Endodermal cell (in vitro differentiated cells): ENCODE data around the gene NOX3. TPM values are rescaled to one million over a fixed set of nuclear protein-coding genes. Genes with fewer than 3 reads are reported as not detected.

Experiments used
- DNase-seq: peaks from one replicate; pipeline ENCODE4 v3.0.0-alpha.2; 2017
- H3K27ac ChIP-seq: 2 replicates; pipeline ENCODE4 v1.5.1; 2013; ENCODE audit warnings: mild to moderate bottlenecking, low read depth, low read length, moderate library complexity
- H3K27me3 ChIP-seq: 2 replicates; pipeline ENCODE4 v1.6.1; 2013; ENCODE audit warnings: mild to moderate bottlenecking, low read length, moderate library complexity; ENCODE audit not compliant: insufficient read depth, control insufficient read depth, poor library complexity, severe bottlenecking
- H3K36me3 ChIP-seq: 2 replicates; pipeline ENCODE4 v1.7.0; 2013; ENCODE audit warnings: mild to moderate bottlenecking, low read length, moderate library complexity; ENCODE audit not compliant: control insufficient read depth, insufficient read depth
- H3K4me1 ChIP-seq: one replicate; pipeline ENCODE4 v1.7.0; 2013; ENCODE audit warnings: low read length; ENCODE audit not compliant: control insufficient read depth, insufficient read depth
- H3K4me3 ChIP-seq: 2 replicates; pipeline ENCODE4 v1.5.1; 2013; ENCODE audit warnings: mild to moderate bottlenecking, low read length, moderate library complexity
- H3K9ac ChIP-seq: 2 replicates; pipeline ENCODE4 v1.6.1; 2013; ENCODE audit warnings: mild to moderate bottlenecking, low read length, moderate library complexity; ENCODE audit not compliant: poor library complexity, severe bottlenecking; ENCODE audit errors: extremely low read depth
- H3K9me3 ChIP-seq: 2 replicates; pipeline ENCODE4 v1.6.1; 2013; ENCODE audit warnings: mild to moderate bottlenecking, low read length, moderate library complexity; ENCODE audit not compliant: control insufficient read depth
- H3K27ac Mint-ChIP-seq: 2 replicates; pipeline ENCODE4 v1.8.0; 2020; ENCODE audit warnings: mixed read lengths
- H3K27me3 Mint-ChIP-seq: 2 replicates; pipeline ENCODE4 v1.8.0; 2021; ENCODE audit warnings: mild to moderate bottlenecking, mixed read lengths; ENCODE audit not compliant: insufficient read depth
- H3K36me3 Mint-ChIP-seq: 2 replicates; pipeline ENCODE4 v1.8.0; 2020; ENCODE audit warnings: low read depth, mixed read lengths
- H3K4me1 Mint-ChIP-seq: 2 replicates; pipeline ENCODE4 v1.8.0; 2020; ENCODE audit warnings: mixed read lengths
- H3K4me3 Mint-ChIP-seq: 2 replicates; pipeline ENCODE4 v1.8.0; 2020; ENCODE audit warnings: mild to moderate bottlenecking, moderate library complexity, mixed read lengths
- H3K9me3 Mint-ChIP-seq: 2 replicates; pipeline ENCODE4 v1.8.0; 2020; ENCODE audit warnings: mild to moderate bottlenecking, mixed read lengths
- WGBS, 2 experiments: methylation state at CpG; one replicate each; pipeline versions ENCODE4 v1.1.5 to v1.1.7; 2013; ENCODE audit warnings: missing lambda C conversion rate in 2 of 2, mixed read lengths in 1 of 2; ENCODE audit not compliant: insufficient coverage in 1 of 2, insufficient read length in 1 of 2; 5-methylcytosine and 5-hydroxymethylcytosine counted together
- total RNA-seq, 2 donors: library from RNA; stranded (reverse); fragmentation: NEBNext Ultra II Directional in 1 of 2; extraction: Animal tissue kit (Norgen Biotek cat#: 25700) in 1 of 2; gene quantifications; 2 replicates in 1 of 2; 3 replicates in 1 of 2; pipeline ENCODE4 v1.2.1, GENCODE V29; 2021
- TF ChIP-seq, protein P1 (sequence below): fragments of 200-600 bp; sonication (generic); conservative IDR thresholded peaks from 2 replicates; pipeline ENCODE4 v1.5.0; 2021; ENCODE audit warnings: antibody characterized with exemption, mild to moderate bottlenecking

The NOX3 gene
- total RNA-seq, 2 donors from 2014 or later, result not detected

DNA sequence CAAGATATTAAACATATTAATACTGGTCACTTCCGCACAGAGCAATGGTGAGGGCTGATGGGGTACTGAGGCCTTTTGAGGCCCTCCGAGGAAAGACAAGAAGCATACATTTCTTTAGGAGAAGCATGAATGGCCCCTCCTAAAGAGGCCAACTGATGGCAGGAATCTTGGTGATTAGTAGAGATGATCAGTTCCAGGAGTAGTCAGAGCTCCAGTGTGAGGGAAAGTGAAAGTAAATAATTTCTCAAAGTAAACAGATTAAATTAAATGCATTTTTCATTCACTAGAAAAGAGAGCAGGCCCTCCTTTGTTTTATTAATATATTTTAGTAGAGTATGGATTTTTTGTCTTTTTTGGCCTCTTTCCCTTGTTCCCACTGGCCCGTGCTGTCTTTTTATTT, 38.2 kb downstream of the NOX3 start:
- TF ChIP-seq, protein P1, sequence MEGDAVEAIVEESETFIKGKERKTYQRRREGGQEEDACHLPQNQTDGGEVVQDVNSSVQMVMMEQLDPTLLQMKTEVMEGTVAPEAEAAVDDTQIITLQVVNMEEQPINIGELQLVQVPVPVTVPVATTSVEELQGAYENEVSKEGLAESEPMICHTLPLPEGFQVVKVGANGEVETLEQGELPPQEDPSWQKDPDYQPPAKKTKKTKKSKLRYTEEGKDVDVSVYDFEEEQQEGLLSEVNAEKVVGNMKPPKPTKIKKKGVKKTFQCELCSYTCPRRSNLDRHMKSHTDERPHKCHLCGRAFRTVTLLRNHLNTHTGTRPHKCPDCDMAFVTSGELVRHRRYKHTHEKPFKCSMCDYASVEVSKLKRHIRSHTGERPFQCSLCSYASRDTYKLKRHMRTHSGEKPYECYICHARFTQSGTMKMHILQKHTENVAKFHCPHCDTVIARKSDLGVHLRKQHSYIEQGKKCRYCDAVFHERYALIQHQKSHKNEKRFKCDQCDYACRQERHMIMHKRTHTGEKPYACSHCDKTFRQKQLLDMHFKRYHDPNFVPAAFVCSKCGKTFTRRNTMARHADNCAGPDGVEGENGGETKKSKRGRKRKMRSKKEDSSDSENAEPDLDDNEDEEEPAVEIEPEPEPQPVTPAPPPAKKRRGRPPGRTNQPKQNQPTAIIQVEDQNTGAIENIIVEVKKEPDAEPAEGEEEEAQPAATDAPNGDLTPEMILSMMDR, result no peak
- 91 to 94% methylated on average over 1 to 2 of the region's 3 CpGs for WGBS, 2 experiments
- no peak overlapping the region for H3K27ac Mint-ChIP-seq
- Histone ChIP-seq H3K36me3 (no peaks in the 10 kb centered on the region), H3K27me3 (no peaks in the 10 kb centered on the region), H3K9ac (no peak overlapping the region), H3K4me1 (no peaks in the 10 kb centered on the region), H3K27ac (no peak overlapping the region), H3K4me3 (no peak overlapping the region), H3K9me3 (no peaks in the 10 kb centered on the region)
- H3K4me3 Mint-ChIP-seq, result no peak overlapping the region
- DNase-seq, result no peak
- H3K27me3 Mint-ChIP-seq, result no peaks in the 10 kb centered on the region
- no peaks in the 10 kb centered on the region for H3K9me3 Mint-ChIP-seq
- H3K36me3 Mint-ChIP-seq, result no peaks in the 10 kb centered on the region
- peaks cover 2% of the 10 kb centered on the region for H3K4me1 Mint-ChIP-seq

GRCh38 chr6:155415953-155416352, 39.7 kb downstream of the NOX3 start:
- H3K4me3 Mint-ChIP-seq, result no peak overlapping the region
- H3K27me3 Mint-ChIP-seq, result no peaks in the 10 kb centered on the region
- peaks cover 2% of the 10 kb centered on the region for H3K4me1 Mint-ChIP-seq
- H3K4me3 ChIP-seq, result no peak overlapping the region
- WGBS, 2 experiments, result 75 to 79% methylated on average over 2 to 4 of the region's 4 CpGs
- H3K9me3 Mint-ChIP-seq, result no peaks in the 10 kb centered on the region
- no peaks in the 10 kb centered on the region for H3K36me3 Mint-ChIP-seq
- H3K9me3 ChIP-seq, result no peaks in the 10 kb centered on the region
- H3K27ac ChIP-seq, result no peak overlapping the region
- TF ChIP-seq, protein P1, result no peak
- no peaks in the 10 kb centered on the region for H3K4me1 ChIP-seq
- no peak overlapping the region for H3K27ac Mint-ChIP-seq
- H3K36me3 ChIP-seq, result no peaks in the 10 kb centered on the region
- H3K27me3 ChIP-seq, result no peaks in the 10 kb centered on the region
- no peak for DNase-seq
- no peak overlapping the region for H3K9ac ChIP-seq

- no peak for DNase-seq
- peaks cover 2% of the 10 kb centered on the region for H3K4me1 Mint-ChIP-seq
- H3K9me3 Mint-ChIP-seq, result no peaks in the 10 kb centered on the region
- no peaks in the 10 kb centered on the region for H3K36me3 Mint-ChIP-seq
- 84 to 88% methylated on average over 2 to 3 of the region's 3 CpGs for WGBS, 2 experiments
- no peaks in the 10 kb centered on the region for H3K9me3 ChIP-seq
- no peaks in the 10 kb centered on the region for H3K27me3 ChIP-seq
- no peaks in the 10 kb centered on the region for H3K36me3 ChIP-seq
- no peaks in the 10 kb centered on the region for H3K27me3 Mint-ChIP-seq
- H3K4me3 ChIP-seq, result no peak overlapping the region
- no peak overlapping the region for H3K4me3 Mint-ChIP-seq
- TF ChIP-seq, protein P1, result no peak
- H3K4me1 ChIP-seq, result no peaks in the 10 kb centered on the region
- H3K9ac ChIP-seq, result no peak overlapping the region
- H3K27ac ChIP-seq, result no peak overlapping the region
- no peak overlapping the region for H3K27ac Mint-ChIP-seq
Observed at GRCh38 chr6:155414049-155414448, 41.6 kb downstream of the NOX3 start.
